Large intestine (tissue), 3 donors: ENCODE results near the gene NUAK1. TPM values are rescaled to one million over a fixed set of nuclear protein-coding genes. Genes with fewer than 3 reads are reported as not detected.

Source experiments
- DNase-seq, 2 donors: peaks; one replicate each; pipeline versions ENCODE4 v3.0.0 to v3.0.0-alpha.2; 2013
- H3K27ac ChIP-seq: one replicate; pipeline ENCODE4 v1.5.1; 2013; ENCODE audit warnings: low read length
- H3K27me3 ChIP-seq: 2 replicates; pipeline ENCODE4 v1.6.1; 2013; ENCODE audit warnings: low read length; ENCODE audit not compliant: control insufficient read depth, insufficient read depth
- H3K36me3 ChIP-seq: 2 replicates; pipeline ENCODE4 v1.6.1; 2013; ENCODE audit warnings: low read length; ENCODE audit not compliant: control insufficient read depth, insufficient read depth
- H3K4me1 ChIP-seq: one replicate; pipeline ENCODE4 v1.6.1; 2013; ENCODE audit warnings: low read length; ENCODE audit not compliant: control insufficient read depth, insufficient read depth
- H3K4me3 ChIP-seq: one replicate; pipeline ENCODE4 v1.5.1; 2013; ENCODE audit warnings: low read length
- H3K9me3 ChIP-seq: one replicate; pipeline ENCODE4 v1.6.1; 2013; ENCODE audit warnings: mild to moderate bottlenecking, low read depth, low read length, moderate library complexity; ENCODE audit not compliant: control insufficient read depth
- WGBS: methylation state at CpG from one replicate; pipeline ENCODE4 v1.1.5; 2013; ENCODE audit warnings: low lambda C conversion rate; ENCODE audit not compliant: insufficient coverage; 5-methylcytosine and 5-hydroxymethylcytosine counted together
- polyA plus RNA-seq: library from polyadenylated mRNA; unstranded; fragments of 120-200 nt; gene quantifications from one replicate; pipeline ENCODE4 v1.2.1, GENCODE V29; 2013

Gene NUAK1
- polyA plus RNA-seq, 1 donor = 3.1 TPM

DNA sequence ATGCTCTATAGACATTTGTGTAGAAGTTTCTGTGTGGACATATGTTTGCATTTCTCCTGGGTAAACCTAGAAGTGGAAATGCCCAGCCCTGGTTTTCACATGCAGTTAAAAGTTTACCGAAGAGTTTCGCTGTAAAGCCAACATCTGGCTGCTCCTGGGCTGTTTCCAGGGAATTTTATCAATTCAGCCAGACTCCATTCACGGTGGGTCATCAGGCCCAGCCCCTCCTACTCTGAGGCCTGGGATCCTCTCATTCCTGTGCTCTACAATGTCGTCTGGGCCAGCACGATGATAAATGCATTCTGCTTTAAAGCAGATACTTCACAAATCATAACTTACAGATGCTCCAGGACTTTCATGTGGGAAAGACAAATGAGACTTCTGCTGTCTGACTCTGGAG lies 7.1 kb downstream of the NUAK1 start:
- Histone ChIP-seq H3K4me3 (no peak overlapping the region), H3K27ac (no peak overlapping the region), H3K9me3 (no peaks in the 10 kb centered on the region), H3K27me3 (peaks cover 4% of the 10 kb centered on the region), H3K4me1 (peaks cover 3% of the 10 kb centered on the region), H3K36me3 (no peaks in the 10 kb centered on the region)
- no peak for DNase-seq
- no CpG with 5 or more reads among the region's 5 CpGs for WGBS

- Histone ChIP-seq H3K4me1 (peaks cover 3% of the 10 kb centered on the region), H3K36me3 (no peaks in the 10 kb centered on the region), H3K9me3 (no peaks in the 10 kb centered on the region), H3K27ac (no peak overlapping the region), H3K27me3 (no peaks in the 10 kb centered on the region), H3K4me3 (no peak overlapping the region)
- DNase-seq = no peak
- no CpG with 5 or more reads among the region's 8 CpGs for WGBS
Observed at GRCh38 chr12:106130474-106131113, 8.2 kb downstream of the NUAK1 start.

GRCh38 chr12:106128585-106129328 lies 10.0 kb downstream of the NUAK1 start:
- no peaks in the 10 kb centered on the region for H3K27me3 ChIP-seq
- no peak overlapping the region for H3K27ac ChIP-seq
- 60% methylated on average over 2 of the region's 11 CpGs for WGBS
- H3K4me1 ChIP-seq = peaks cover 4% of the 10 kb centered on the region
- no peak overlapping the region for H3K4me3 ChIP-seq
- no peaks in the 10 kb centered on the region for H3K9me3 ChIP-seq
- no peak for DNase-seq
- H3K36me3 ChIP-seq = no peaks in the 10 kb centered on the region

DNA sequence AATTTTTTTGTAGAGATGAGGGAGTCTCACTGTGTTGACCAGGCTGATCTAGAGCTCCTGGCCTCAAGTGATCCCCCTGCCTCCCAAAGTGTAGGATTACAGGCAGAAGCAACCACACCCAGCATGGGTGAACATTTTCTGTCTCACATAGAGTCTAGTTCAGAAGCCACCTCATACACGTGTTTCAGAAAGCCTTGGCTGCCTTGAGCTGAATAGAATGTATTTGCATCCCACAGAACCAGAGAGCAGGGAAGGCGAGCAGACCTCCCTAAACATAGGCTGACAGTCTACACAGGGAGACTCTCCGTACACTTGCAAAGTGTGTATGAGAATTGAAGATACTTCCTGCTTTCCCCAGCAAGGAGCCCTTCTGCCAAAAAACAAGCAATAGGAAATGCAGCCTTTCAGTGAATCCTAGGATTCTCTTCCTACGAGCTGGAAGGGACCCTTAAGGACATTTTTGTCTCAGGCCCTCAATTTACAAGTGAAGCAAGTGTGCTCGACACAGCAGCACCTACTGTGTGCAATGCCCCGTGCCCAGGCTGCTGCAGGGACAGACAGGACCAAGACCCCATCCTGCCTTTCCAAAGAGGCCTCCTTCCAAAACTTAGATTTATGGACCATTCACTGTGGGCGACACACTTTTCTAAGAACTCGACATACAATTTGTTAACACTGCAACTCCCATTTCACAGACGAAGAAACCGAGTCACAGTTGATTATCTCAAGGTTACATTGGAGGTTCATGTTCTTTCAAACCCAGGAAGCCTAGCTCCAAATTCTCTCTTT lies 11.2 kb downstream of the NUAK1 start:
- Histone ChIP-seq H3K4me1 (peaks cover 12% of the 10 kb centered on the region), H3K27me3 (no peaks in the 10 kb centered on the region), H3K27ac (no peak overlapping the region), H3K4me3 (no peak overlapping the region), H3K36me3 (no peaks in the 10 kb centered on the region), H3K9me3 (no peaks in the 10 kb centered on the region)
- DNase-seq = no peak
- WGBS = no CpG with 5 or more reads among the region's 10 CpGs

GRCh38 chr12:106126441-106127337 lies 12.1 kb downstream of the NUAK1 start:
- Histone ChIP-seq H3K9me3 (no peaks in the 10 kb centered on the region), H3K27me3 (no peaks in the 10 kb centered on the region), H3K27ac (no peak overlapping the region), H3K36me3 (no peaks in the 10 kb centered on the region), H3K4me3 (no peak overlapping the region), H3K4me1 (peaks cover 9% of the 10 kb centered on the region)
- no peak for DNase-seq
- WGBS = no CpG with 5 or more reads among the region's 2 CpGs

DNA sequence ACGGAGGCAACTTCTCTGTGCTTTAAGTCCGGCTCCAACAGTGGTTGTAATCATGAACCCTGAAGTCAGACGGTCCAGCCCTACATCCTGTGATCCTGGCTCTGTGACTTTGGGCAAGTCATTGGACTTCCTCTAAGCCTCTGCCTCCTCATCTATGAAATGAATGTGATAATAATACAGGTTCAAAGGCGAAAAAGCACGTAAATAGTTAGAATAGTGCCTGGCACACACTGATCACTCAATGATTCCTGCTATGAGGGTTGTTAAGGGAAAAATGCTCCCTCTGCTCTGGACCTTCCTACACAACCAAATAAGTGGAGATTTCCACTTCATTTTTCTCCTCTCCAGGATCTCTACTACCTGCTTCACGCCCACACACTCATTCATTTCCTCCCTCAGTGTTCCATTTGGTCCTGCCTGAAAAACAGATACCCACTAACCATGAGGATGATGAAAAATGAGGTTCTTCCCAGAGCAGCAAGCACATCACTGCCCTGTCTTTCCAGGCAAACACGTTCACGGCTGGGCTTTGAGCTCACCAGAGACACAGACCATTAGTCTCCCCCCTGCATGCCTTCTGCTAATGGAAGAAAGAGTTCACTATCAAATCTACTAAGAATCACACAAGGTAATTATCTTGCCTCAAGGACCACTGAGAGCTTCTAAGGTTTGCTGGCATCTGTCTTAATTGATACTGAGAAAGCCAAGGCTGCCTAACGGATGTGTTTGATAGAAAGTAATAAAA lies 13.2 kb downstream of the NUAK1 start:
- Histone ChIP-seq H3K27me3 (no peaks in the 10 kb centered on the region), H3K9me3 (no peaks in the 10 kb centered on the region), H3K4me1 (peaks cover 17% of the 10 kb centered on the region), H3K36me3 (no peaks in the 10 kb centered on the region), H3K27ac (no peak overlapping the region), H3K4me3 (no peak overlapping the region)
- 90% methylated on average over 2 of the region's 9 CpGs for whole genome bisulfite sequencing
- no peak for DNase-seq

- WGBS = 82% methylated on average over 4 of the region's 10 CpGs
- no peaks in the 10 kb centered on the region for H3K27me3 ChIP-seq
- DNase-seq = peak in 1 of 2 donors; percentile 63
- no peaks in the 10 kb centered on the region for H3K9me3 ChIP-seq
- H3K4me3 ChIP-seq = no peak overlapping the region
- no peak overlapping the region for H3K27ac ChIP-seq
- peaks cover 22% of the 10 kb centered on the region for H3K4me1 ChIP-seq
- no peaks in the 10 kb centered on the region for H3K36me3 ChIP-seq
Observed at GRCh38 chr12:106123551-106124081, 15.1 kb downstream of the NUAK1 start.

DNA sequence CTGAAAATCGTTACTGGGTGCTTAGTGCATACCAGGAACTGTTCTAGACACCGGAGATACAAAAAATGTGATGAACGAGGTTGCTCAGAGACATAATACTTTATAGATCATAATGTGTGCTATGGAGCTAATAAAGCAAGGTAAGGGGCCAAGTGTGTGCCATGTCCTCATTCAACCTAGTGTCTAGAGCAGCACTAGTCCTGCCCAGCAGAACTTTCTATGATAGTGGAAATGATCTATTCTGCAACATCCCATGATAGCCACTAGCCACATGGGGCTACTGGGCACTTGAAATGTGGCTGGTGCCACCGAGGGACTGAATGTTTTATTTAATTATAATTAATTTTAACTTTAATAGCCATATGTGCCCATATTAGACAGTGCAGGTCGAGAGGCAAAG lies 15.6 kb downstream of the NUAK1 start:
- H3K4me1 ChIP-seq = peaks cover 22% of the 10 kb centered on the region
- H3K9me3 ChIP-seq = no peaks in the 10 kb centered on the region
- no peak overlapping the region for H3K27ac ChIP-seq
- H3K36me3 ChIP-seq = no peaks in the 10 kb centered on the region
- no peak overlapping the region for H3K4me3 ChIP-seq
- no peak for DNase-seq
- WGBS = 80% methylated on average over 1 of the region's 5 CpGs
- H3K27me3 ChIP-seq = no peaks in the 10 kb centered on the region

DNA sequence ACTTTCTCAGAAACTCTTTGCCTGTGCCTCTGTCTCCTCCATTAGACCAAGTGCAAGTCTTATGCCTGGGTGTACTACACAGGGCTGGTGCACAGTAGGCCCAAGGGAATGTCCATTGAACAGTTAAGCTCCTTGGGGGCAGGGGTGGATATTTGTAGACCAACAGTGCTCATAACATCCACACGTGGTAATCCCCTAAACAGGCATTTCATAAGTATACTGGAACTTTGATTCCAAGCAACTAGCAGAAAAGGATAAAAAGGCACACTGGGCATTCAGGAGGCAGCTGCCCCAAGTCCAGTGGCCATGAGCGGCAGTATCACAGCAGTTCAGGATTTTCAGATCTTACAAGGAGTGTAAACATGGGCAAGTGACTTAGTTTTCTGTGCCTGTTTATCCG lies 16.8 kb downstream of the NUAK1 start:
- no peak overlapping the region for H3K27ac ChIP-seq
- no peaks in the 10 kb centered on the region for H3K27me3 ChIP-seq
- no CpG with 5 or more reads among the region's 3 CpGs for WGBS
- DNase-seq = no peak
- no peaks in the 10 kb centered on the region for H3K9me3 ChIP-seq
- no peaks in the 10 kb centered on the region for H3K36me3 ChIP-seq
- no peak overlapping the region for H3K4me3 ChIP-seq
- H3K4me1 ChIP-seq = peaks cover 22% of the 10 kb centered on the region
